HL-60/S4 (cell line): ENCODE results near the gene MYDGF.
"Not testable (repeated sequence)": the region's sequence is repeated elsewhere in the genome, so short reads cannot be mapped to it uniquely, and the experiment has no call there.

Source experiments
- in situ Hi-C: fragments of 300-500 bp; cut with MboI; formaldehyde crosslinking; loops from 2 replicates; pipeline ENCODE4 v1.14.3; 2022; ENCODE audit warnings: low sequenced_read_pairs

MYDGF gene

DNA sequence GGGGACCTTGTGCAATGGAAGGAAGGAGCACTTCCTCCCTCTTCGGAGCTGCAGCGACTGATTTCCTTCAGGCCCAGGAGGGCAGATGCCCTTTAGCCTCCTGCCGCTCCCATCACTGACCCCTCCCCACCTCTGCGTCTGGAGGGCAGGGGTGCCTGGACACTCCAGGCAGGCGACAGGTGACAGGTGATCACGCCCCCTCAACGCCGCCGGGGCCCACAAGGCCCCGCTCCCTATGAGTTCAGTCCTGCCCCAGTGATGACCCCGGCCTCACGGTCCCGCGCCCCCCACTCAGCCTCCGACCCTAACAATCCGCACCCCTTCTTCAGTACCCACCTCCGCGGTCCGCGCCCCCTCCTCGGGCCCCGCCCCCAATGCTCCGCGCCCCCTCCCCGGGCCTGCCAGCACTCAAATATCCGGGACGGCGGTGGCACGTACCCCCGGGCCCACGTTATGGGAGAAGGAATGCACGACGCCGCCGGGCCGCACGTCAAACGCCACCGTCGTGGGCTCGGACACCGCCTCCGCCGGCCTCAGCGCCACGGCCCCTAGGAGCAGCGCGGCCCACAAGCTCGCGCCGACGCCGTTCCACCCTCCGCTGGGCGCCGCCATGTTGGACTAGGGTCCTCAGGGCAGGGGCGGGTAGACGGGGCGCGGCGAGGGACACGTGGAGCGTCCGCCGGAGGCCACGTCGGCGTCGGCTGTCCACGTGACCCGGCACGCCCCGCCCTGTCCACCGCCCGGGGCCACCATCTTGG, at the start of gene MYDGF:
Gene MYDGF (minus strand): TSS at position 620 of the 758 bp plus-strand sequence. CDS start 8 bp downstream, at position 612.
- in situ Hi-C loops, result no loop called here

DNA sequence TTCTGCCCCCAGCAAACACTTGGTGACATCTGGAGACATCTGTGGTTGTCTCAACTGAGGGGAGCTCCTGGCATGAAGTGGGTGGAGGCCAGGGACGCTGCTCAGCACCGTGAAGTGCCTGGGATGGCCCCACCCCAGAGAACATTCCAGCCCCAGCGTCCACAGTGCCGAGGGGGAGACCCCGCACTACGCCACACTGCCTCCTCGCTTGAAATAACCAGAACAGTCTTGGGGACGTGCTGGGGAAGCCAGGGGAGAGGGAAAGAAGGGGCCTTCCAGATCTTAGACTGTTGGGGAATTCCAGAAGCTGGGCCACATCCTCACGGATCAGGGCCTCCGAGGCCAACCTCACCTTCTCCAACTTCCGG, 49.3 kb upstream of the MYDGF start:
- in situ Hi-C loops, result no loop called here

GRCh38 chr19:4717966-4718701, 48.0 kb upstream of the MYDGF start:
- in situ Hi-C loops, result no loop called here

GRCh38 chr19:4717191-4717965, 47.2 kb upstream of the MYDGF start:
- in situ Hi-C loops, result no loop called here

GRCh38 chr19:4715529-4716221, 45.5 kb upstream of the MYDGF start:
- in situ Hi-C loops, result no loop called here

- in situ Hi-C loops, result not testable (repeated sequence)
Measured at GRCh38 chr19:4715178-4715528, 45.0 kb upstream of the MYDGF start.

DNA sequence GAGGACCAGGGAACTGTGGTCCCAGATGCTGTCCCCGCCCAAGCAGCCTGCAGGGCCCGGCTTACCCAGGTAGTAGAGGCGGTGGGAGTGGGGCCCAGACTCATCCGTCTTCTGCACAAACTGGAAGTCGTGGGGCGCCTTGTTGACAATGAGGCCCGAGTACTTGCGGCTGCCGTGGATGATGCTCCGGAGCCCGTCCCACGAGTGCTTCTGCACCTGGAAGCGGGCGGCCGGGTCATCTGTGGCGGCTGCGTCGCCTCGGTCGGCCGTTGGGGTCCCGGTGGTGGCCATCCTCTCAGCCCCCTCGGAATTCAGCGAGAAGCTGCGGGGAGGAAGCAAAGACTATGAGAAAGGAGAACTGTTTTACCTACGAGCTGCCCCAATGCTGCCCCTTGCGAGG, 43.9 kb upstream of the MYDGF start:
- in situ Hi-C loops, result no loop called here

DNA sequence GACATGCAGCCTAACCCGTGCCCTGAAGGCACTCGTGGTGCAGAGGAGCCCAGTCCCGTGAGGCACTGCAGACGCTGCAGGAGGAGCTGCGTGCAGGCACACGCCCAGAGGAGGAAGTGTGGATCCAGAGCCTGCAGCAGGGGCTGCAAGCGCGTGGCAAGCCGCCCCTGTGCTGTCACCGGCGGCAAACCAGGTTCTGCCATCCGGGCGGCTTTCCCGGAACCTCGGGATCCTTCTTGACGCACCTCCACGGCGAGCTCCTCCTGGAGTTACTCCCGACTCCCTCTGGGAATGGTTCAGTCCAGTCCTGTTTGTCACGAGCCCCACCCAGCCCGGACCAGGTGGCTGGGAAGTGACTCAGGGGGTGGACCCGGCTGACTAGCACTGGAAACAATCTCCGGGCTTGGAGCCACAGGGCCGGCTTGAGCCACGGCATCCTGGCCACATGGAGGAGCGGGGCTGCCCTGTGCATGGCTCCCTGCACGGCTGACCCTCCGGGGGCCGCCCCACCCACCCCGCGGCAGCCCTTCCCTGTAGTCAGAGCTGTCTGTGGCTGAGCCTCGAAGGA, 43.3 kb upstream of the MYDGF start:
- in situ Hi-C loops, result no loop called here

DNA sequence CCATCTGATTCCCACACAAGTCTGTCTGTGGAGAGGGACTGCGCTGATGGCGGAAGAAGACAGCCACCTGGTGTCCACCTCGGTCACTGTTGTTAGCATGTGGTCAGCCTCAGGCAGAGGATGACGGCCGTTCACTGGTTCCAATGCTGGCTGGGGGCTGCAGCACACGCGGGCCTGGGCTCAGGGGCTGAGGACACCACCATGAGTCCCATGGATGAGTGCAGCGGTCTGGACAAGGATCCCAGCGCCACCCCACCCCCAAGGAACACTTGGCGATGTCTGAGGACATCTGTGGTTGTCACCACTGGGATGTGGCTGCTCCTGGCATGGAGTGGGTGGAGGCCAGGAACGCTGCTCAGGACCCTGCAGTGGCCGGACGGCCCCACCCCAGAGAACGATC, 42.6 kb upstream of the MYDGF start:
- in situ Hi-C loops, result no loop called here

- in situ Hi-C loops, result no loop called here
Measured at GRCh38 chr19:4711211-4711610, 41.1 kb upstream of the MYDGF start.

- in situ Hi-C loops, result no loop called here
Measured at GRCh38 chr19:4710281-4710600, 40.1 kb upstream of the MYDGF start.

GRCh38 chr19:4709440-4710280, 39.5 kb upstream of the MYDGF start:
- in situ Hi-C loops, result no loop called here

- in situ Hi-C loops, result no loop called here
Measured at GRCh38 chr19:4707956-4708650, 38.0 kb upstream of the MYDGF start.

GRCh38 chr19:4707322-4707721, 37.2 kb upstream of the MYDGF start:
- in situ Hi-C loops, result no loop called here

GRCh38 chr19:4705413-4706131, 35.4 kb upstream of the MYDGF start:
- in situ Hi-C loops, result no loop called here

GRCh38 chr19:4704317-4704673, 34.2 kb upstream of the MYDGF start:
- in situ Hi-C loops, result no loop called here

- in situ Hi-C loops, result no loop called here
Measured at GRCh38 chr19:4703671-4704316, 33.7 kb upstream of the MYDGF start.

DNA sequence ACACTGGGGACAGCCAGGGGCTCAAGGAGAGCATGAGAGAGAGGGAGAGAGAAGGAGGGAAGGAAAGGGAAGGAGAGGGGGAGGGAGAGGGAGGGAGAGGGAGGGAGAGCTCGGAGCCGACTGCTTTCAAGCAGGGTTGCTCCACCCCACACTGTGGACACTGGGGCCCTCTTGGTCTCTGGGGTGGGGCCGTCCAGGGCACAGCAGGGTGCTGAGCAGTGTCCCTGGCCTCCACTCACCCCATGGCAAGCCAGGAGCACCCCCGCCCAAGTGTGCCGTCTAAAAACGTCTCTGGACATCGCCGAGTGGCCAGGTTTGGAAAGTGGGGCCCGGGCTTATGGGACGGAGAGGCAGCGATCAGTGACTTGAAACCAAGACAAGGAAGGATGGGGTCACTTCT, 32.6 kb upstream of the MYDGF start:
- in situ Hi-C loops, result no loop called here
